Pancreas (tissue), 10 donors: ENCODE measurements around the gene AOPEP. TPM values are rescaled to one million over a fixed set of nuclear protein-coding genes. Genes with fewer than 3 reads are reported as not detected.

ENCODE experiments used
- ATAC-seq, 4 donors: fragments of 200-7000 bp; cut with Tn5 transposase; one replicate each; pipeline versions ENCODE4 v1.8.0 to v1.9.1; 2020; ENCODE audit warnings: mild to moderate bottlenecking in 4 of 4, moderate library complexity in 4 of 4
- DNase-seq, 6 donors: peaks; one replicate each; pipeline ENCODE4 v3.0.0-alpha.2; 2020
- FAIRE-seq: peaks from 2 replicates; lab custom pipeline; 2012; peaks lifted over from hg19 to GRCh38; lab: Jason Lieb, UNC
- H3K27ac ChIP-seq, 4 donors: fragments of 200-600 bp; sonication (generic); 1 replicate in 3 of 4; 2 replicates in 1 of 4; pipeline versions ENCODE4 v1.5.0 to v1.8.0; 2020
- H3K27me3 ChIP-seq, 4 donors: fragments of 200-600 bp; one replicate each; pipeline ENCODE4 v1.8.0; 2021
- H3K36me3 ChIP-seq, 3 donors: fragments of 200-600 bp; sonication (generic) in 1 of 3; one replicate each; pipeline versions ENCODE4 v1.5.0 to v1.8.0; 2020 to 2021
- H3K4me1 ChIP-seq, 3 donors: fragments of 200-600 bp; one replicate each; pipeline ENCODE4 v1.8.0; 2021
- H3K4me3 ChIP-seq, 4 donors: fragments of 200-600 bp; sonication (generic) in 2 of 4; one replicate each; pipeline versions ENCODE4 v1.5.0 to v1.8.0; 2020 to 2021
- H3K9me3 ChIP-seq, 4 donors: fragments of 200-600 bp; one replicate each; pipeline ENCODE4 v1.8.0; 2021
- CTCF ChIP-seq, 4 donors: fragments of 200-600 bp; sonication (generic) in 3 of 4; IDR thresholded peaks; one replicate each; pipeline versions ENCODE4 v1.5.0 to v1.8.0; 2021; ENCODE audit warnings: antibody characterized with exemption in 4 of 4
- WGBS, 2 donors: extraction: QIAGEN DNeasy Blood & Tissue Kit; methylation state at CpG; one replicate each; pipeline ENCODE4 v1.1.7; 2013; 5-methylcytosine and 5-hydroxymethylcytosine counted together
- intact Hi-C, 3 donors: fragments of 100-400 bp; cut with DNase I; formaldehyde crosslinking; loops; one replicate each; pipeline versions ENCODE4 v1.11.1 to v1.14.2; 2022
- polyA plus RNA-seq, 2 donors: library from polyadenylated mRNA; stranded (reverse); fragments of 200-250 nt; gene quantifications; one replicate each; pipeline ENCODE4 v1.2.3, GENCODE V29; 2013
- total RNA-seq, 6 donors: library from RNA; stranded (reverse); fragmentation: NEBNext Ultra II Directional in 4 of 6; extraction: Animal tissue kit (Norgen Biotek cat#: 25700) in 4 of 6; gene quantifications; one replicate each; pipeline versions ENCODE4 v1.2.1 to v1.2.4, GENCODE V29; 2021 to 2023
- donor health status: healthy with polysubstance abuse.
- donor health status: DM: no; HTN: no; CAD: no; lungs with moderate emphysema.
- donor health status: DM: no; HTN: no; CAD: no.
- donor health status: control.
- donor health status: control.
- donor health status: Bipolar disorder and iron deficiency.
- donor health status: DM: yes; HTN: yes; CAD: no.
- donor health status: DM: no; HTN: no; CAD: no.
- donor health status: DM: no; HTN: no; CAD: no.
- donor health status: DM: yes; HTN: yes; CAD: no.

Gene AOPEP
- total and polyA plus RNA-seq, 8 donors, result 50.5 to 140 (median 76.7) TPM

- no peak for TF ChIP-seq CTCF (IDR thresholded peaks at IDR 0.05)
- Histone ChIP-seq H3K9me3 (no peaks in the 10 kb centered on the region), H3K27me3 (no peaks in the 10 kb centered on the region), H3K36me3 (no peaks in the 10 kb centered on the region), H3K4me3 (no peak overlapping the region), H3K4me1 (peaks cover 30 to 35% (median 34%) of the 10 kb centered on the region in 3 donors), H3K27ac (peak overlapping the region; percentile 70 to 89 (median 82))
- ATAC-seq, result peak; percentile 55 to 64 (median 60)
- no peak for FAIRE-seq
- peak in 2 of 6 donors; percentile 41 to 60 for DNase-seq
- WGBS, 2 donors, result 32 to 38% methylated on average over 13 of the region's 13 CpGs
- intact Hi-C loops, result no loop called here
These were observed 245.1 kb downstream of the AOPEP start for GRCh38 chr9:94971378-94972131.

- WGBS, 2 donors, result 67 to 74% methylated on average over 11 of the region's 11 CpGs
- Histone ChIP-seq H3K4me3 (no peak overlapping the region), H3K27ac (peak overlapping the region; percentile 19 to 89 (median 77)), H3K27me3 (no peaks in the 10 kb centered on the region), H3K36me3 (no peaks in the 10 kb centered on the region), H3K4me1 (peaks cover 30 to 35% (median 34%) of the 10 kb centered on the region in 3 donors), H3K9me3 (no peaks in the 10 kb centered on the region)
- DNase-seq (no peak), ATAC-seq (peak in 3 of 4 donors; percentile 6 to 24 (median 22)), FAIRE-seq (no peak)
- TF ChIP-seq CTCF (IDR thresholded peaks at IDR 0.05), result no peak
- intact Hi-C loops, result no loop called here
These were observed 247.0 kb downstream of the AOPEP start for GRCh38 chr9:94973451-94973941.

GRCh38 chr9:94974154-94974879 lies 247.8 kb downstream of the AOPEP start:
- no peak for TF ChIP-seq CTCF (IDR thresholded peaks at IDR 0.05)
- WGBS, 2 donors, result 78 to 79% methylated on average over 10 of the region's 10 CpGs
- Histone ChIP-seq H3K4me3 (no peak overlapping the region), H3K4me1 (peaks cover 30 to 35% (median 34%) of the 10 kb centered on the region in 3 donors), H3K27me3 (no peaks in the 10 kb centered on the region), H3K27ac (peak overlapping the region in 3 of 4 donors; percentile 18 to 84 (median 70)), H3K36me3 (no peaks in the 10 kb centered on the region), H3K9me3 (no peaks in the 10 kb centered on the region)
- DNase-seq, result no peak
- FAIRE-seq, result no peak
- ATAC-seq, result no peak
- intact Hi-C loops, result no loop called here

GRCh38 chr9:94975480-94975879 lies 249.0 kb downstream of the AOPEP start:
- Histone ChIP-seq H3K36me3 (no peaks in the 10 kb centered on the region), H3K27me3 (no peaks in the 10 kb centered on the region), H3K4me1 (peaks cover 29 to 35% (median 34%) of the 10 kb centered on the region in 3 donors), H3K9me3 (no peaks in the 10 kb centered on the region), H3K4me3 (no peak overlapping the region), H3K27ac (no peak overlapping the region)
- ATAC-seq (no peak), DNase-seq (no peak), FAIRE-seq (no peak)
- no peak for TF ChIP-seq CTCF (IDR thresholded peaks at IDR 0.05)
- WGBS, 2 donors, result 92 to 96% methylated on average over 11 of the region's 11 CpGs
- intact Hi-C loops, result no loop called here
